ENCODE measurements around the gene CDNF.

Gene CDNF

GRCh38 chr10:14833106-14833505 lies 4.7 kb downstream of the CDNF start:
- no peak for TF ChIP-seq POLR2AphosphoS5 (IDR thresholded peaks at IDR 0.05; ENCODE audit: low read depth, low read length)

- TF ChIP-seq TAF1 (IDR thresholded peaks at IDR 0.05; ENCODE audit: borderline replicate concordance, insufficient read depth, low read length) (no peak), REST (IDR thresholded peaks at IDR 0.05; ENCODE audit: insufficient read depth in 1 of 2, low read depth in 2 of 2, low read length in 2 of 2) (no peak), SIN3A (IDR thresholded peaks at IDR 0.05; ENCODE audit: borderline replicate concordance, insufficient read depth, low read length) (no peak), FOXP2 (optimal IDR thresholded peaks at IDR 0.05; ENCODE audit: borderline replicate concordance, extremely low read depth, extremely low read length, insufficient read depth) (no peak), POLR2AphosphoS5 (IDR thresholded peaks at IDR 0.05; ENCODE audit: low read depth, low read length) (no peak)
Measured at GRCh38 chr10:14826076-14826829, 11.6 kb downstream of the CDNF start.

- no peak for TF ChIP-seq POLR2AphosphoS5 (IDR thresholded peaks at IDR 0.05; ENCODE audit: low read depth, low read length)
- no peak for TF ChIP-seq FOXP2 (optimal IDR thresholded peaks at IDR 0.05; ENCODE audit: borderline replicate concordance, extremely low read depth, extremely low read length, insufficient read depth)
- no peak for TF ChIP-seq SIN3A (IDR thresholded peaks at IDR 0.05; ENCODE audit: borderline replicate concordance, insufficient read depth, low read length)
- TF ChIP-seq TAF1 (IDR thresholded peaks at IDR 0.05; ENCODE audit: borderline replicate concordance, insufficient read depth, low read length) = no peak
- no peak for TF ChIP-seq REST (IDR thresholded peaks at IDR 0.05; ENCODE audit: insufficient read depth in 1 of 2, low read depth in 2 of 2, low read length in 2 of 2)
Measured at GRCh38 chr10:14823966-14824365, 13.9 kb downstream of the CDNF start.

GRCh38 chr10:14822879-14823755 lies 14.7 kb downstream of the CDNF start:
- TF ChIP-seq REST (IDR thresholded peaks at IDR 0.05; ENCODE audit: insufficient read depth in 1 of 2, low read depth in 2 of 2, low read length in 2 of 2) (no peak), SIN3A (IDR thresholded peaks at IDR 0.05; ENCODE audit: borderline replicate concordance, insufficient read depth, low read length) (no peak), POLR2AphosphoS5 (IDR thresholded peaks at IDR 0.05; ENCODE audit: low read depth, low read length) (no peak), FOXP2 (optimal IDR thresholded peaks at IDR 0.05; ENCODE audit: borderline replicate concordance, extremely low read depth, extremely low read length, insufficient read depth) (no peak), TAF1 (IDR thresholded peaks at IDR 0.05; ENCODE audit: borderline replicate concordance, insufficient read depth, low read length) (no peak)

GRCh38 chr10:14821635-14822375 lies 16.0 kb downstream of the CDNF start:
- TF ChIP-seq SIN3A (IDR thresholded peaks at IDR 0.05; ENCODE audit: borderline replicate concordance, insufficient read depth, low read length) (no peak), TAF1 (IDR thresholded peaks at IDR 0.05; ENCODE audit: borderline replicate concordance, insufficient read depth, low read length) (no peak), REST (IDR thresholded peaks at IDR 0.05; ENCODE audit: insufficient read depth in 1 of 2, low read depth in 2 of 2, low read length in 2 of 2) (no peak), POLR2AphosphoS5 (IDR thresholded peaks at IDR 0.05; ENCODE audit: low read depth, low read length) (no peak), FOXP2 (optimal IDR thresholded peaks at IDR 0.05; ENCODE audit: borderline replicate concordance, extremely low read depth, extremely low read length, insufficient read depth) (no peak)

All from PFSK-1 (cell line).